Lung (tissue), 12 donors: Measurements from ENCODE around the gene TLX2. TPM values are rescaled to one million over a fixed set of nuclear protein-coding genes. Genes with fewer than 3 reads are reported as not detected.

Source experiments
- ATAC-seq: fragments of 200-7000 bp; cut with Tn5 transposase; one replicate; pipeline ENCODE4 v1.9.1; 2020; ENCODE audit warnings: moderate number of reproducible peaks; ENCODE audit not compliant: insufficient read depth, low FRiP score
- DNase-seq, 3 donors: peaks; one replicate each; pipeline ENCODE4 v3.0.0-alpha.2; 2013 to 2017
- H3K27ac ChIP-seq, 2 donors: one replicate each; pipeline ENCODE4 v1.5.1; 2013; ENCODE audit warnings: mild to moderate bottlenecking in 2 of 2, moderate library complexity in 2 of 2, control low read depth in 1 of 2, inconsistent platforms in 1 of 2, low read depth in 1 of 2, low read length in 1 of 2
- H3K27me3 ChIP-seq, 3 donors: one replicate each; pipeline ENCODE4 v1.5.1; 2013; ENCODE audit warnings: low read length in 2 of 3; ENCODE audit not compliant: control insufficient read depth in 3 of 3, insufficient read depth in 3 of 3
- H3K36me3 ChIP-seq, 4 donors: one replicate each; pipeline ENCODE4 v1.5.1; 2013; ENCODE audit warnings: low read length in 4 of 4, mild to moderate bottlenecking in 1 of 4, moderate library complexity in 1 of 4; ENCODE audit not compliant: control insufficient read depth in 4 of 4, insufficient read depth in 4 of 4
- H3K4me1 ChIP-seq, 5 donors: one replicate each; pipeline ENCODE4 v1.5.1; 2013; ENCODE audit warnings: low read length in 5 of 5, mild to moderate bottlenecking in 2 of 5, moderate library complexity in 1 of 5; ENCODE audit not compliant: control insufficient read depth in 5 of 5, insufficient read depth in 5 of 5
- H3K4me3 ChIP-seq: one replicate; pipeline ENCODE4 v1.5.1; 2013; ENCODE audit warnings: mild to moderate bottlenecking, control low read depth, moderate library complexity
- H3K9ac ChIP-seq, 2 donors: one replicate each; pipeline ENCODE4 v1.5.1; 2013; ENCODE audit warnings: low read length in 2 of 2, control low read depth in 1 of 2; ENCODE audit not compliant: insufficient read depth in 1 of 2
- H3K9me3 ChIP-seq, 4 donors: one replicate each; pipeline ENCODE4 v1.5.1; 2013; ENCODE audit warnings: low read length in 3 of 4, mild to moderate bottlenecking in 1 of 4, moderate library complexity in 1 of 4; ENCODE audit not compliant: control insufficient read depth in 4 of 4, insufficient read depth in 3 of 4
- WGBS, 2 donors: extraction: QIAGEN DNeasy Blood & Tissue Kit; methylation state at CpG; one replicate each; pipeline ENCODE4 v1.1.7; 2013; 5-methylcytosine and 5-hydroxymethylcytosine counted together
- polyA plus RNA-seq, 2 donors: library from polyadenylated mRNA; stranded (reverse); fragments of 200-250 nt; gene quantifications; one replicate each; pipeline ENCODE4 v1.2.1, GENCODE V29; 2013
- total RNA-seq, 2 donors: library from RNA; depleted of rRNA in 1 of 2; stranded (reverse); fragments of >200 nt in 1 of 2; gene quantifications; one replicate each; pipeline ENCODE4 v1.2.1, GENCODE V29; 2014 to 2021
- TF ChIP-seq, protein P1 (sequence below): IDR thresholded peaks from 2 replicates; pipeline ENCODE4 v1.5.1; 2012; ENCODE audit warnings: mild to moderate bottlenecking; ENCODE audit errors: control extremely low read depth, extremely low read depth
- donor health status: control.
- donor health status: control.
- donor health status: Bipolar disorder and iron deficiency.
- donor health status: healthy.
- donor health status: DM: yes; HTN: yes; CAD: no.

TLX2 gene
- total and polyA plus RNA-seq, 4 donors: 0.03 TPM; not detected in 3

DNA sequence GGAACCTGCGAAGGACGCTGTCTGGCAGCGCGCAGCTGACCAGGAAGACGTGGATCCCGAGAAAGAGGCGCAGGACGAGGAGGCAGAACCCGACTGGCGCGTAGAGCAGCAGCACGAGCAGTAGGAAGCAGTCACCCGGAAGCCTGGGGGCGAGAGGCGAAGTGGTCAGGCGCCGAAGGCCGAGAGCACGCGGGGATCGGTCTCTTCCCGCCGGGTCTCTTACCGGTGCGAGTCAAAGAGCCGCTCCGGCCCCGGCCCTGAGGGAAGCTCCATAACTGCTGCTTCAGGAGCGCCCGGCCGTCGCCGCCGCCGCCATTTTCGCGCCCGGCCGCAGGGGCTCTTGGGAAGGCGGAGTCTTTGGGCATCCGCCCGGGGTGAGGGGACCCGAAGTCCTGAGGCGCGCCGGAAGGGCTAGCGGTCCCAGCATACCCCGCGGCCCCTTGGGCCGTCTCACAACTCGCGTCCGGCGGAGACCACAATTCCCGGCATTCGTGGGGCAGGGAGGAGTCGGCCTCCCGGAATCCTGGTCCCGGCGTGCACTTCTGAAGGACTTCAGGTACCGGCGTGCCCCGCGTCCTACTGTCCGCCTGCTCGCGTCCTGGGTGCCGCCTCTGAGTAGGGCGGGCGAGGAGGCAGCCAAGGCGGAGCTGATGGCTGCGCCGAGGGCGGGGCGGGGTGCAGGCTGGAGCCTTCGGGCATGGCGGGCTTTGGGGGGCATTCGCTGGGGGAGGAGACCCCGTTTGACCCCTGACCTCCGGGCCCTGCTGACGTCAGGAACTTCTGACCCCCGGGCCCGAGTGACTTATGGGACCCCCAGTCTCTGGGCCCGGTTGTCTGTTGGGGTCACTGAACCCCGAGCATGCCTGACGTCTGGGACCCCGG is 15.3 kb downstream of the TLX2 start, which contains the start of the genes AUP1 and HTRA2:
TSS of gene AUP1 (minus strand) at position 350 of the 882 bp plus-strand sequence. CDS start at position 273, 77 bp downstream.
TSS of gene HTRA2 (plus strand) at position 577 of the 882 bp plus-strand sequence. CDS start at position 651, 74 bp downstream.
- peaks cover 8 to 23% (median 11%) of the 10 kb centered on the region in 5 donors for H3K4me1 ChIP-seq
- ATAC-seq (peak; percentile 97), DNase-seq (peak; percentile 99)
- 0% methylated on average over 72 to 87 of the region's 87 CpGs for WGBS, 2 donors
- peak within 1 kb of the TSS; percentile 84 to 90 for H3K9ac ChIP-seq
- peak within 1 kb of the TSS; percentile 87 to 97 for H3K27ac ChIP-seq
- H3K27me3 ChIP-seq: no peaks in the 10 kb centered on the region
- peak within 1 kb of the TSS; percentile 99 for H3K4me3 ChIP-seq
- TF ChIP-seq, protein P1, sequence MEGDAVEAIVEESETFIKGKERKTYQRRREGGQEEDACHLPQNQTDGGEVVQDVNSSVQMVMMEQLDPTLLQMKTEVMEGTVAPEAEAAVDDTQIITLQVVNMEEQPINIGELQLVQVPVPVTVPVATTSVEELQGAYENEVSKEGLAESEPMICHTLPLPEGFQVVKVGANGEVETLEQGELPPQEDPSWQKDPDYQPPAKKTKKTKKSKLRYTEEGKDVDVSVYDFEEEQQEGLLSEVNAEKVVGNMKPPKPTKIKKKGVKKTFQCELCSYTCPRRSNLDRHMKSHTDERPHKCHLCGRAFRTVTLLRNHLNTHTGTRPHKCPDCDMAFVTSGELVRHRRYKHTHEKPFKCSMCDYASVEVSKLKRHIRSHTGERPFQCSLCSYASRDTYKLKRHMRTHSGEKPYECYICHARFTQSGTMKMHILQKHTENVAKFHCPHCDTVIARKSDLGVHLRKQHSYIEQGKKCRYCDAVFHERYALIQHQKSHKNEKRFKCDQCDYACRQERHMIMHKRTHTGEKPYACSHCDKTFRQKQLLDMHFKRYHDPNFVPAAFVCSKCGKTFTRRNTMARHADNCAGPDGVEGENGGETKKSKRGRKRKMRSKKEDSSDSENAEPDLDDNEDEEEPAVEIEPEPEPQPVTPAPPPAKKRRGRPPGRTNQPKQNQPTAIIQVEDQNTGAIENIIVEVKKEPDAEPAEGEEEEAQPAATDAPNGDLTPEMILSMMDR: no peak
- no peaks in the 10 kb centered on the region for H3K9me3 ChIP-seq
- H3K36me3 ChIP-seq: peaks cover 14 to 44% (median 35%) of the 10 kb centered on the region in 4 donors

DNA sequence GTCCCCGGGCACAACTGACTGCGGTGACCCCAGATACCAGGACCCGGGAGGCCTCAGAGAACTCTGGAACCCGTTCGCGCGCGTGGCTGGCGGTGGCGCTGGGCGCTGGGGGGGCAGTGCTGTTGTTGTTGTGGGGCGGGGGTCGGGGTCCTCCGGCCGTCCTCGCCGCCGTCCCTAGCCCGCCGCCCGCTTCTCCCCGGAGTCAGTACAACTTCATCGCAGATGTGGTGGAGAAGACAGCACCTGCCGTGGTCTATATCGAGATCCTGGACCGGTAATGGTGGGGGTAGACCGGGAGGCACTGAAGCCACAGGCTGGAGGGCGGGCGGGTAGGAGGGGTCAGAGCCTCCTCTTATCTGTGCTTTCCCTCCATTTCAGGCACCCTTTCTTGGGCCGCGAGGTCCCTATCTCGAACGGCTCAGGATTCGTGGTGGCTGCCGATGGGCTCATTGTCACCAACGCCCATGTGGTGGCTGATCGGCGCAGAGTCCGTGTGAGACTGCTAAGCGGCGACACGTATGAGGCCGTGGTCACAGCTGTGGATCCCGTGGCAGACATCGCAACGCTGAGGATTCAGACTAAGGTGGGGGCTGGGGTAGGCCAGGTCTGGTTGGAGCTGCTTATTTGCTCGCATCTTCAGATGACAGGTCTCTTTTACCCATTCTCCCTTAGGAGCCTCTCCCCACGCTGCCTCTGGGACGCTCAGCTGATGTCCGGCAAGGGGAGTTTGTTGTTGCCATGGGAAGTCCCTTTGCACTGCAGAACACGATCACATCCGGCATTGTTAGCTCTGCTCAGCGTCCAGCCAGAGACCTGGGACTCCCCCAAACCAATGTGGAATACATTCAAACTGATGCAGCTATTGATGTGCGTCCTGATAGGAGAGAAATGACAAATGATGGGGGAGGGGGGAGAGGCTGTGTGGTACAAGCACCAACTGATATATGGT is 16.3 kb downstream of the TLX2 start:
- TF ChIP-seq, protein P1: no peak
- Histone ChIP-seq H3K4me3 (peak overlapping the region; percentile 69), H3K9ac (peak overlapping the region in 1 of 2 donors; percentile 62), H3K27me3 (no peaks in the 10 kb centered on the region), H3K36me3 (peaks cover 14 to 44% (median 34%) of the 10 kb centered on the region in 4 donors), H3K9me3 (no peaks in the 10 kb centered on the region), H3K4me1 (peaks cover 8 to 23% (median 11%) of the 10 kb centered on the region in 5 donors), H3K27ac (peak overlapping the region; percentile 67 to 81)
- ATAC-seq (no peak), DNase-seq (peak; percentile 43 to 61 (median 56))
- 3 to 4% methylated on average over 50 to 54 of the region's 54 CpGs for WGBS, 2 donors

DNA sequence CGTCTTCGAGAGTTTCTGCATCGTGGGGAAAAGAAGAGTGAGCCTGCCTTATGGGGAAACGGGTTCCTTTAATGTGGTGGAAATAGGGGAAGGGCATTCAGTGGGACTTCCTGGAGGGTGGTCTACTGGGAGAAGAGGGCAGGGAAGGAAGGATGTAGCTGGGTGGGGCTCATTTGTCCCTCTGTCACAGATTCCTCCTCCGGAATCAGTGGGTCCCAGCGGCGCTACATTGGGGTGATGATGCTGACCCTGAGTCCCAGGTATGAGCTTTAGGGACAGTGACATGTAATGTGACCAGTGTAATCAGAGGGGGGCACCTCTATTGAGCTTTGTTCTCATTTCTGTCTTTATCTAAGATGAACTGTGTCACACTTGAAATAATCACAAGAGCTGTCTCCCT is 17.4 kb downstream of the TLX2 start:
- H3K4me1 ChIP-seq: peaks cover 8 to 23% (median 11%) of the 10 kb centered on the region in 5 donors
- TF ChIP-seq, protein P1: no peak
- H3K9ac ChIP-seq: no peak overlapping the region
- H3K27me3 ChIP-seq: no peaks in the 10 kb centered on the region
- H3K4me3 ChIP-seq: no peak overlapping the region
- peaks cover 10 to 37% (median 24%) of the 10 kb centered on the region in 4 donors for H3K36me3 ChIP-seq
- H3K27ac ChIP-seq: no peak overlapping the region
- ATAC-seq: no peak
- 72 to 83% methylated on average over 7 of the region's 7 CpGs for WGBS, 2 donors
- no peaks in the 10 kb centered on the region for H3K9me3 ChIP-seq
- DNase-seq: no peak
